Measurements from ENCODE around the gene PAK4. TPM values are rescaled to one million over a fixed set of nuclear protein-coding genes. Genes with fewer than 3 reads are reported as not detected.

The PAK4 gene
- total and polyA plus RNA-seq, 9 of the 15 experiments (the other 6 are each of a cell fraction or from before 2014, with no cell fraction given): 0.21 to 33.5 (median 5.8) TPM

DNA sequence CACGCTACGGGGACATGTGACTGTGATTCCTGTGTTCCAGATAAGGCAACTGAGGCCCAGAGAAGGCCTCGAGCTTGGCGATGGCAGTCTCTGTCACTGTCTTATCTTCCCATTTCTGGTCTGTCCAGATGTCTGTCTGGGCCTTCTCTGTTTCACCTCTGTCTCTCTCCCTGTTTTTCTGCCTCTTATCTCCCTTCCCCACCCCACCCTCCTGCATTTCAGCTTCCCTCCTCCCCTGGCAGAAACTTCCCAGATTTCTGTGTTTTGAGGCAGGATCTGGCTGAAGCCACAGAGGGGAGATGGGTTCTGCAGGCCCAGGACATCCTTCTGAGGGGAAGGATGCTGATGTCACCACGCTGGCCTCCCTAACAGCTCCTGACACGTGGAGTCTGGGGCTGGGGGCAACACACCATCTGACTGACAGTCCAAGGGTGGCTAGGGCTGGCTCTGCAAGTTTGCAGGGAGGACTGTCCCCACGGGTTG is 14.4 kb downstream of the PAK4 start (continued):
- TF ChIP-seq E2F8 (IDR thresholded peaks at IDR 0.05; ENCODE audit: low read depth, partially characterized antibody) (no peak), ZC3H11A (IDR thresholded peaks at IDR 0.05; ENCODE audit: low read depth, low read length) (no peak), ZNF589 (CRISPR knock-in tag; IDR thresholded peaks at IDR 0.05; ENCODE audit: low read depth) (no peak), ZNF57 (CRISPR knock-in tag; IDR thresholded peaks at IDR 0.05) (no peak), NFRKB (IDR thresholded peaks at IDR 0.05; ENCODE audit: low read depth) (no peak), POU5F1 (IDR thresholded peaks at IDR 0.05; ENCODE audit: borderline replicate concordance, low read depth, low read length, partially characterized antibody) (no peak), MLLT1 (IDR thresholded peaks at IDR 0.05) (no peak), CSDE1 (IDR thresholded peaks at IDR 0.05) (no peak), ZFP30 (CRISPR knock-in tag; IDR thresholded peaks at IDR 0.05; ENCODE audit: borderline replicate concordance) (no peak), TAF7 (tag; IDR thresholded peaks at IDR 0.05) (no peak), TARDBP (IDR thresholded peaks at IDR 0.05) (no peak), ARID1B (IDR thresholded peaks at IDR 0.05) (peak; percentile 76), ZNF175 (CRISPR knock-in tag; IDR thresholded peaks at IDR 0.05; ENCODE audit: low read depth) (no peak), EHMT2 (IDR thresholded peaks at IDR 0.05) (0 out of 2 replicates have a peak, but pooled peaks have one; percentile 30), MAX (CRISPR knock-in tag; IDR thresholded peaks at IDR 0.05) (peak; percentile 42; the same call in 1 of the 2 replicates), ZNF140 (CRISPR knock-in tag; IDR thresholded peaks at IDR 0.05) (no peak), HCFC1 (IDR thresholded peaks at IDR 0.05; ENCODE audit: low read depth, low read length) (no peak), HNRNPK (IDR thresholded peaks at IDR 0.05; ENCODE audit: low read depth, low read length, poor library complexity, severe bottlenecking) (no peak), PTBP1 (IDR thresholded peaks at IDR 0.05; ENCODE audit: low read depth, low read length) (no peak), TAF1 (IDR thresholded peaks at IDR 0.05; ENCODE audit: control insufficient read depth, extremely low read depth, insufficient read depth, low read length, severe bottlenecking) (no peak), C11orf30 (IDR thresholded peaks at IDR 0.05; ENCODE audit: low read depth) (no peak), ESRRA (IDR thresholded peaks at IDR 0.05; ENCODE audit: borderline replicate concordance, low read depth) (no peak)
- TF ChIP-seq, protein P1, sequence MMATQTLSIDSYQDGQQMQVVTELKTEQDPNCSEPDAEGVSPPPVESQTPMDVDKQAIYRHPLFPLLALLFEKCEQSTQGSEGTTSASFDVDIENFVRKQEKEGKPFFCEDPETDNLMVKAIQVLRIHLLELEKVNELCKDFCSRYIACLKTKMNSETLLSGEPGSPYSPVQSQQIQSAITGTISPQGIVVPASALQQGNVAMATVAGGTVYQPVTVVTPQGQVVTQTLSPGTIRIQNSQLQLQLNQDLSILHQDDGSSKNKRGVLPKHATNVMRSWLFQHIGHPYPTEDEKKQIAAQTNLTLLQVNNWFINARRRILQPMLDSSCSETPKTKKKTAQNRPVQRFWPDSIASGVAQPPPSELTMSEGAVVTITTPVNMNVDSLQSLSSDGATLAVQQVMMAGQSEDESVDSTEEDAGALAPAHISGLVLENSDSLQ (IDR thresholded peaks at IDR 0.05): peak; percentile 26; the same call in 1 of the 2 replicates
- TF ChIP-seq, protein P2, sequence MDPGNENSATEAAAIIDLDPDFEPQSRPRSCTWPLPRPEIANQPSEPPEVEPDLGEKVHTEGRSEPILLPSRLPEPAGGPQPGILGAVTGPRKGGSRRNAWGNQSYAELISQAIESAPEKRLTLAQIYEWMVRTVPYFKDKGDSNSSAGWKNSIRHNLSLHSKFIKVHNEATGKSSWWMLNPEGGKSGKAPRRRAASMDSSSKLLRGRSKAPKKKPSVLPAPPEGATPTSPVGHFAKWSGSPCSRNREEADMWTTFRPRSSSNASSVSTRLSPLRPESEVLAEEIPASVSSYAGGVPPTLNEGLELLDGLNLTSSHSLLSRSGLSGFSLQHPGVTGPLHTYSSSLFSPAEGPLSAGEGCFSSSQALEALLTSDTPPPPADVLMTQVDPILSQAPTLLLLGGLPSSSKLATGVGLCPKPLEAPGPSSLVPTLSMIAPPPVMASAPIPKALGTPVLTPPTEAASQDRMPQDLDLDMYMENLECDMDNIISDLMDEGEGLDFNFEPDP (CRISPR knock-in tag; IDR thresholded peaks at IDR 0.05): no peak
